ENCODE results near the gene RHO. TPM values are rescaled to one million over a fixed set of nuclear protein-coding genes. Genes with fewer than 3 reads are reported as not detected.
"Not testable (repeated sequence)": the region's sequence is repeated elsewhere in the genome, so short reads cannot be mapped to it uniquely, and the experiment has no call there.

Gene RHO
- not detected for total RNA-seq

GRCh38 chr3:129528589-129529100 lies at the start of gene RHO:
RHO (plus strand) TSS chr3:129528639; CDS start chr3:129528734, 95 bp downstream.
- Mint-ChIP-seq H3K4me1 (ENCODE audit: low read depth) (no peaks in the 10 kb centered on the region), H3K4me3 (no peak within 1 kb of the TSS), H3K27ac (no peak within 1 kb of the TSS), H3K9me3 (no peaks in the 10 kb centered on the region), H3K27me3 (no peaks in the 10 kb centered on the region), H3K36me3 (ENCODE audit: low read depth) (no peaks in the 10 kb centered on the region)
- ChIA-PET CTCF (no interaction called here), POLR2A (interaction anchor here (1.0 kb wide), 1 partner anchor 10 kb away, joined by 3 read pairs; no protein-coding TSS in a partner anchor)
- intact Hi-C loops (cut with micrococcal nuclease): no loop called here
- DNase-seq: no peak
- no peak for ATAC-seq
- no peak for TF ChIP-seq CTCF (IDR thresholded peaks at IDR 0.05)

- CTCF ChIA-PET: interaction anchor here (1.3 to 2.0 kb wide), 5 partner anchors 9 to 461 kb away, joined by 3 to 6 read pairs (median 4); no protein-coding TSS in a partner anchor
- H3K9me3 Mint-ChIP-seq; intact Hi-C loops (cut with micrococcal nuclease); H3K36me3 Mint-ChIP-seq (ENCODE audit: low read depth); H3K27me3 Mint-ChIP-seq; H3K4me1 Mint-ChIP-seq (ENCODE audit: low read depth); H3K27ac Mint-ChIP-seq; H3K4me3 Mint-ChIP-seq; DNase-seq; ATAC-seq; POLR2A ChIA-PET: not testable (repeated sequence)
Observed at GRCh38 chr3:129481225-129481765, 47.1 kb upstream of the RHO start.

GRCh38 chr3:129481766-129482332 lies 46.6 kb upstream of the RHO start:
- TF ChIP-seq CTCF (IDR thresholded peaks at IDR 0.05): no peak
- Mint-ChIP-seq H3K27ac (peak overlapping the region; percentile 67), H3K9me3 (no peaks in the 10 kb centered on the region), H3K4me3 (no peak overlapping the region), H3K36me3 (ENCODE audit: low read depth) (peaks cover 3% of the 10 kb centered on the region), H3K27me3 (no peaks in the 10 kb centered on the region), H3K4me1 (ENCODE audit: low read depth) (peaks cover 8% of the 10 kb centered on the region)
- DNase-seq (peak; percentile 46), ATAC-seq (peak; percentile 86)
- POLR2A ChIA-PET: no interaction called here
- intact Hi-C loops (cut with micrococcal nuclease): no loop called here
- CTCF ChIA-PET: interaction anchor here (1.6 to 1.7 kb wide), 2 partner anchors 26 to 98 kb away, joined by 3 to 4 read pairs; no protein-coding TSS in a partner anchor

GRCh38 chr3:129482721-129483120 lies 45.7 kb upstream of the RHO start:
- intact Hi-C loops (cut with micrococcal nuclease): no loop called here
- TF ChIP-seq CTCF (IDR thresholded peaks at IDR 0.05): no peak
- H3K36me3 Mint-ChIP-seq (ENCODE audit: low read depth): peaks cover 3% of the 10 kb centered on the region
- H3K27ac Mint-ChIP-seq: no peak overlapping the region
- H3K27me3 Mint-ChIP-seq: no peaks in the 10 kb centered on the region
- DNase-seq (peak; percentile 19), ATAC-seq (peak; percentile 23)
- no peak overlapping the region for H3K4me3 Mint-ChIP-seq
- peaks cover 8% of the 10 kb centered on the region for H3K4me1 Mint-ChIP-seq (ENCODE audit: low read depth)
- no peaks in the 10 kb centered on the region for H3K9me3 Mint-ChIP-seq
- CTCF ChIA-PET: interaction anchor here (0.6 to 1.0 kb wide), 3 partner anchors 29 to 343 kb away, joined by 3 read pairs; no protein-coding TSS in a partner anchor
- POLR2A ChIA-PET: no interaction called here

GRCh38 chr3:129483870-129484269 lies 44.6 kb upstream of the RHO start:
- peaks cover 8% of the 10 kb centered on the region for H3K4me1 Mint-ChIP-seq (ENCODE audit: low read depth)
- CTCF ChIA-PET: no interaction called here

GRCh38 chr3:129485146-129485545 lies 43.3 kb upstream of the RHO start:
- intact Hi-C loops (cut with micrococcal nuclease): not testable (repeated sequence)

More at GRCh38 chr3:129483870-129484269, 44.6 kb upstream of the RHO start:
- no peak for TF ChIP-seq CTCF (IDR thresholded peaks at IDR 0.05)
- intact Hi-C loops (cut with micrococcal nuclease): no loop called here
- Mint-ChIP-seq H3K27ac (no peak overlapping the region), H3K9me3 (no peaks in the 10 kb centered on the region), H3K4me3 (no peak overlapping the region), H3K27me3 (no peaks in the 10 kb centered on the region), H3K36me3 (ENCODE audit: low read depth) (peaks cover 3% of the 10 kb centered on the region)
- POLR2A ChIA-PET: no interaction called here
- DNase-seq (no peak), ATAC-seq (no peak)

More at GRCh38 chr3:129485146-129485545, 43.3 kb upstream of the RHO start:
- H3K4me1 Mint-ChIP-seq (ENCODE audit: low read depth); H3K27ac Mint-ChIP-seq; DNase-seq; H3K4me3 Mint-ChIP-seq; ATAC-seq; POLR2A ChIA-PET; H3K27me3 Mint-ChIP-seq; H3K36me3 Mint-ChIP-seq (ENCODE audit: low read depth); H3K9me3 Mint-ChIP-seq: not testable (repeated sequence)
- CTCF ChIA-PET: interaction anchor here (0.8 to 1.2 kb wide), 2 partner anchors 9 to 23 kb away, joined by 3 read pairs; no protein-coding TSS in a partner anchor

Data from activated CD8-positive, alpha-beta T cell treated with anti-CD3 and anti-CD28 coated beads for 36 hours (primary cell).